ENCODE measurements around the gene PCYT1A.

DNA sequence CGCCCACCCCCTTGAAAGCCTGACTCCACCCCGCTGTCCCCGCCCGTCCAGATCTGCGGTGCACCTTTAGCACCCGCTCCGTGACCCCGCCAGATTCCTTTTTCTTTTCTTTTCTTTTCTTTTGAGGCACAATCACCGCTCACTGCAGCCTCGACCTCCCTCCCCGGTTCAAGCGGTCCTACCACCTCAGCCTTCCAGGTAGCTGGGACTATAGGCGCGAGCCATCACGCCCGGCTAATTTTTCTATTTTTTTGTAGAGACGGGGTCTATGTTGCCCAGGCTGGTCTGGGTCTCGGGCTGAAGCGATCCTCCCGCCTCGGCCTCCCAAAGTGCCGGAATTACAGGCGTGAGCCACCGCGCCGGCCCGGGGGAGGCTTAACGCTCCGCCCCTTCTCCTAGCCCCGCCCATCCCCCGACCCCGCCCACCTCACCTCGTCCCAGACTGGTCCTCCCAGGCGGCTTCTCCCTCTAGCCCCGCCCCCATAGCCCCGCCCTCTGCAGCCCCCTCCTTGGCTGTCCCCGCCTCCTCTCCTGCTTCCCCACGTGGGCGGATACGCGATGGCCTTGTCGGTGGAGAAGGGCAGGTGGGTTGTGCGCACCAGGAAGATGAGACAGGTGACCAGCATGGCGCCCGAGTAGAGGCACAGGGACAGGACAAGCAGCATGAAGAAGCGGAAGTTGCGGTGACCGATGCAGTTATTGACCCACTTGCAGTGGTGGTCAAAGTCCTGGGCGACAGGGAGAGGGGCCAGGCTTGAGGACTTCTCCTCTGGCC lies 79.5 kb downstream of the PCYT1A start:
- TF ChIP-seq, protein P1, sequence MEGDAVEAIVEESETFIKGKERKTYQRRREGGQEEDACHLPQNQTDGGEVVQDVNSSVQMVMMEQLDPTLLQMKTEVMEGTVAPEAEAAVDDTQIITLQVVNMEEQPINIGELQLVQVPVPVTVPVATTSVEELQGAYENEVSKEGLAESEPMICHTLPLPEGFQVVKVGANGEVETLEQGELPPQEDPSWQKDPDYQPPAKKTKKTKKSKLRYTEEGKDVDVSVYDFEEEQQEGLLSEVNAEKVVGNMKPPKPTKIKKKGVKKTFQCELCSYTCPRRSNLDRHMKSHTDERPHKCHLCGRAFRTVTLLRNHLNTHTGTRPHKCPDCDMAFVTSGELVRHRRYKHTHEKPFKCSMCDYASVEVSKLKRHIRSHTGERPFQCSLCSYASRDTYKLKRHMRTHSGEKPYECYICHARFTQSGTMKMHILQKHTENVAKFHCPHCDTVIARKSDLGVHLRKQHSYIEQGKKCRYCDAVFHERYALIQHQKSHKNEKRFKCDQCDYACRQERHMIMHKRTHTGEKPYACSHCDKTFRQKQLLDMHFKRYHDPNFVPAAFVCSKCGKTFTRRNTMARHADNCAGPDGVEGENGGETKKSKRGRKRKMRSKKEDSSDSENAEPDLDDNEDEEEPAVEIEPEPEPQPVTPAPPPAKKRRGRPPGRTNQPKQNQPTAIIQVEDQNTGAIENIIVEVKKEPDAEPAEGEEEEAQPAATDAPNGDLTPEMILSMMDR (conservative IDR thresholded peaks at IDR 0.05): no peak
- TF ChIP-seq EZH2 (IDR thresholded peaks at IDR 0.05; ENCODE audit: low read depth): no peak
